ENCODE results near the gene ITGAX. TPM values are rescaled to one million over a fixed set of nuclear protein-coding genes. Genes with fewer than 3 reads are reported as not detected.

Gene ITGAX
- total RNA-seq, 2 donors from 2014 or later = 9.7 to 32.9 TPM

GRCh38 chr16:31385680-31386079 lies 30.7 kb downstream of the ITGAX start:
- H3K4me1 ChIP-seq (ENCODE audit: control insufficient read depth in 1 of 2, low read depth in 2 of 2) = no peaks in the 10 kb centered on the region

GRCh38 chr16:31386157-31386984 lies 31.4 kb downstream of the ITGAX start:
- no peak overlapping the region for H3K4me3 ChIP-seq
- no peak for TF ChIP-seq CTCF (IDR thresholded peaks at IDR 0.05)
- no peaks in the 10 kb centered on the region for H3K27me3 ChIP-seq (replicated peaks; ENCODE audit: insufficient read depth)
- ATAC-seq (ENCODE audit: insufficient number of reproducible peaks, low FRiP score, low read depth) (no peak), DNase-seq (ENCODE audit: low spot score) (no peak)
- H3K4me1 ChIP-seq (ENCODE audit: control insufficient read depth in 1 of 2, low read depth in 2 of 2) = no peaks in the 10 kb centered on the region
- H3K9me3 ChIP-seq = no peaks in the 10 kb centered on the region
- no peaks in the 10 kb centered on the region for H3K36me3 ChIP-seq
- H3K27ac ChIP-seq = no peak overlapping the region

More at GRCh38 chr16:31385680-31386079, 30.7 kb downstream of the ITGAX start:
- Histone ChIP-seq H3K27ac (no peak overlapping the region), H3K4me3 (no peak overlapping the region), H3K27me3 (replicated peaks; ENCODE audit: insufficient read depth) (no peaks in the 10 kb centered on the region), H3K36me3 (no peaks in the 10 kb centered on the region), H3K9me3 (no peaks in the 10 kb centered on the region)
- DNase-seq (ENCODE audit: low spot score) (no peak), ATAC-seq (ENCODE audit: insufficient number of reproducible peaks, low FRiP score, low read depth) (no peak)
- TF ChIP-seq CTCF (IDR thresholded peaks at IDR 0.05) = no peak

GRCh38 chr16:31388535-31388934 lies 33.6 kb downstream of the ITGAX start:
- ATAC-seq (ENCODE audit: insufficient number of reproducible peaks, low FRiP score, low read depth) = no peak
- DNase-seq (ENCODE audit: low spot score) = no peak
- no peak overlapping the region for H3K4me3 ChIP-seq
- H3K9me3 ChIP-seq = no peaks in the 10 kb centered on the region
- no peak for TF ChIP-seq CTCF (IDR thresholded peaks at IDR 0.05)
- no peaks in the 10 kb centered on the region for H3K4me1 ChIP-seq (ENCODE audit: control insufficient read depth in 1 of 2, low read depth in 2 of 2)
- no peaks in the 10 kb centered on the region for H3K27me3 ChIP-seq (replicated peaks; ENCODE audit: insufficient read depth)
- no peaks in the 10 kb centered on the region for H3K36me3 ChIP-seq
- no peak overlapping the region for H3K27ac ChIP-seq

GRCh38 chr16:31390504-31391041 lies 35.6 kb downstream of the ITGAX start:
- no peak overlapping the region for H3K27ac ChIP-seq
- no peak for TF ChIP-seq CTCF (IDR thresholded peaks at IDR 0.05)
- H3K36me3 ChIP-seq = no peaks in the 10 kb centered on the region
- no peaks in the 10 kb centered on the region for H3K27me3 ChIP-seq (replicated peaks; ENCODE audit: insufficient read depth)
- H3K9me3 ChIP-seq = no peaks in the 10 kb centered on the region
- no peak for ATAC-seq (ENCODE audit: insufficient number of reproducible peaks, low FRiP score, low read depth)
- H3K4me3 ChIP-seq = no peak overlapping the region
- no peaks in the 10 kb centered on the region for H3K4me1 ChIP-seq (ENCODE audit: control insufficient read depth in 1 of 2, low read depth in 2 of 2)
- DNase-seq (ENCODE audit: low spot score) = no peak

GRCh38 chr16:31393056-31393455 lies 38.1 kb downstream of the ITGAX start, which contains the start of gene ITGAD:
TSS of gene ITGAD (plus strand) at chr16:31393335. CDS start at chr16:31393361, 26 bp downstream.
- Histone ChIP-seq H3K4me1 (ENCODE audit: control insufficient read depth in 1 of 2, low read depth in 2 of 2) (no peaks in the 10 kb centered on the region), H3K27ac (no peak within 1 kb of the TSS), H3K9me3 (no peaks in the 10 kb centered on the region), H3K27me3 (replicated peaks; ENCODE audit: insufficient read depth) (no peaks in the 10 kb centered on the region), H3K4me3 (no peak within 1 kb of the TSS), H3K36me3 (no peaks in the 10 kb centered on the region)
- ATAC-seq (ENCODE audit: insufficient number of reproducible peaks, low FRiP score, low read depth) (no peak), DNase-seq (ENCODE audit: low spot score) (no peak)
- TF ChIP-seq CTCF (IDR thresholded peaks at IDR 0.05) = no peak

Data from thoracic aorta (tissue), 2 donors.